ENCODE results near the gene SSBP3. TPM values are rescaled to one million over a fixed set of nuclear protein-coding genes. Genes with fewer than 3 reads are reported as not detected.

Gene SSBP3
- total and polyA plus RNA-seq, 9 of the 15 experiments (the other 6 are each of a cell fraction or from before 2014, with no cell fraction given), result 8.7 to 108 (median 33.8) TPM

DNA sequence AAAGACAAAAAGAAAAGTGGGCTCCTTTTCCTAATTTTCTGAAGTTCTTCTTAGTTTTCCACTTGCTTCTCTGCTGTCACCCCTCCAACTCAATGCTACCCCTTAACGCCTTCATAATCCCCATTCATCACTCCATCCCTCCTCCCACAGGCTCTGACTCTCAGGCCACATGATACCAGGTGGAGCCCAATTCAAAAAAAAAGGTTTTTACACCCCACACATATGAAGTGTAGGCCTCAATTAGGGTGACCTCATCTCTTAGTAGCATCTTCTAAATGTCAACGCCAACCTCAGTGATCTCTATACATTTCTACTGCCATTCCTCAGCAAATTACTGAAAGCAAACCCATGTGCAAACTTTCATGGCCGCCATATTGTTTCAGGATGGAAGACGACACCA is 6.4 kb downstream of the SSBP3 start:
- no TSS peak for BruUV-seq (replicated peaks)
- WGBS (ENCODE audit: insufficient coverage, low coverage, missing lambda C conversion rate), result 95% methylated on average over 4 of the region's 4 CpGs
- CTCF ChIA-PET (ENCODE audit: low intra/inter-chr PET ratio), result no interaction called here

GRCh38 chr1:54398963-54399528 is 7.1 kb downstream of the SSBP3 start:
- ATAC-seq (no peak), DNase-seq (ENCODE audit: extremely low read depth in 1 of 4, low spot score in 3 of 4) (no peak), FAIRE-seq (no peak)
- Histone ChIP-seq H2AFZ (ENCODE audit: low read depth, low read length) (no peak overlapping the region), H3K9me1 (ENCODE audit: control insufficient read depth, insufficient read depth, low read length) (peaks cover 3% of the 10 kb centered on the region), H3K9ac (ENCODE audit: insufficient read depth in 1 of 2, low read depth in 2 of 2, low read length in 2 of 2) (no peak overlapping the region), H3K4me1 (replicated peaks in 1 of 2; ENCODE audit: control insufficient read depth in 2 of 2, insufficient read depth in 2 of 2, low read length in 2 of 2) (peaks cover 28 to 47% of the 10 kb centered on the region in 2 experiments), H3K36me3 (ENCODE audit: control insufficient read depth, insufficient read depth, low read length) (peaks cover 92% of the 10 kb centered on the region), H4K20me1 (replicated peaks; ENCODE audit: control insufficient read depth, insufficient read depth, low read length) (peaks cover 32% of the 10 kb centered on the region), H3K4me2 (ENCODE audit: insufficient read depth, low read length) (no peak overlapping the region), H3K4me3 (no peak overlapping the region), H3K27me3 (ENCODE audit: control insufficient read depth in 2 of 2, insufficient read depth in 2 of 2, low read length in 2 of 2) (no peaks in the 10 kb centered on the region), H3K9me3 (replicated peaks; ENCODE audit: control insufficient read depth, insufficient read depth, low read depth, low read length) (no peaks in the 10 kb centered on the region), H3K79me2 (ENCODE audit: control insufficient read depth, insufficient read depth, low read length) (peaks cover 84% of the 10 kb centered on the region), H3K27ac (ENCODE audit: extremely low read depth, low read depth, low read length) (no peak overlapping the region)
- BruUV-seq (replicated peaks), result no TSS peak
- TF ChIP-seq ZNF445 (CRISPR knock-in tag; IDR thresholded peaks at IDR 0.05; ENCODE audit: low read depth) (no peak), ZC3H11A (IDR thresholded peaks at IDR 0.05; ENCODE audit: low read depth, low read length) (no peak), DDX20 (tag; IDR thresholded peaks at IDR 0.05; ENCODE audit: low read depth) (no peak), ZNF586 (CRISPR knock-in tag; conservative IDR thresholded peaks at IDR 0.05) (no peak), MAZ (CRISPR knock-in tag; conservative IDR thresholded peaks at IDR 0.05 in 1 of 2, IDR thresholded peaks at IDR 0.05 in 1 of 2) (no peak), ZZZ3 (IDR thresholded peaks at IDR 0.05) (no peak)
- POLR2A ChIA-PET, result interaction anchor here (1.2 to 5.3 kb wide), 2 partner anchors 8 to 13 kb away, joined by 3 to 43 read pairs; no protein-coding TSS in a partner anchor
- CTCF ChIA-PET (ENCODE audit: low intra/inter-chr PET ratio), result no interaction called here
- WGBS (ENCODE audit: insufficient coverage, low coverage, missing lambda C conversion rate), result 89% methylated on average over 9 of the region's 9 CpGs
- intact Hi-C loops (cut with micrococcal nuclease) (no loop called here), in situ Hi-C loops (cut with MboI) (no loop called here)

More for the DNA sequence above, 6.4 kb downstream of the SSBP3 start:
- H4K20me1 ChIP-seq (replicated peaks; ENCODE audit: control insufficient read depth, insufficient read depth, low read length), result peaks cover 34% of the 10 kb centered on the region
- H3K4me3 ChIP-seq, result no peak overlapping the region
- no peaks in the 10 kb centered on the region for H3K27me3 ChIP-seq (ENCODE audit: control insufficient read depth in 2 of 2, insufficient read depth in 2 of 2, low read length in 2 of 2)
- DNase-seq (ENCODE audit: extremely low read depth in 1 of 4, low spot score in 3 of 4), result no peak
- FAIRE-seq, result no peak
- H3K9me3 ChIP-seq (replicated peaks; ENCODE audit: control insufficient read depth, insufficient read depth, low read depth, low read length), result no peaks in the 10 kb centered on the region
- no peak for TF ChIP-seq ZNF507 (tag; conservative IDR thresholded peaks at IDR 0.05)
- 0 out of 2 replicates have a peak, but pooled peaks have one; percentile 33 for TF ChIP-seq EHMT2 (IDR thresholded peaks at IDR 0.05)
- intact Hi-C loops (cut with micrococcal nuclease) (no loop called here), in situ Hi-C loops (cut with MboI) (loop anchor here (5.0 kb wide), 1 partner anchor 77 kb away; no protein-coding TSS in a partner anchor)
- peaks cover 33 to 54% of the 10 kb centered on the region in 2 experiments for H3K4me1 ChIP-seq (replicated peaks in 1 of 2; ENCODE audit: control insufficient read depth in 2 of 2, insufficient read depth in 2 of 2, low read length in 2 of 2)
- H3K4me2 ChIP-seq (ENCODE audit: insufficient read depth, low read length), result no peak overlapping the region
- no peak overlapping the region for H2AFZ ChIP-seq (ENCODE audit: low read depth, low read length)
- ATAC-seq, result no peak
- H3K9ac ChIP-seq (ENCODE audit: insufficient read depth in 1 of 2, low read depth in 2 of 2, low read length in 2 of 2), result no peak overlapping the region
- H3K27ac ChIP-seq (ENCODE audit: extremely low read depth, low read depth, low read length), result no peak overlapping the region
- peaks cover 3% of the 10 kb centered on the region for H3K9me1 ChIP-seq (ENCODE audit: control insufficient read depth, insufficient read depth, low read length)
- POLR2A ChIA-PET, result interaction anchor here (1.2 to 5.3 kb wide), 2 partner anchors 8 to 14 kb away, joined by 3 to 43 read pairs; no protein-coding TSS in a partner anchor
- H3K79me2 ChIP-seq (ENCODE audit: control insufficient read depth, insufficient read depth, low read length), result peaks cover 87% of the 10 kb centered on the region
- H3K36me3 ChIP-seq (ENCODE audit: control insufficient read depth, insufficient read depth, low read length), result peaks cover 92% of the 10 kb centered on the region
